Tibial nerve (tissue), 4 donors: Measurements from ENCODE around the gene SMAD5. TPM values are rescaled to one million over a fixed set of nuclear protein-coding genes. Genes with fewer than 3 reads are reported as not detected.

Experiments
- DNase-seq, 2 donors: peaks; one replicate each; pipeline ENCODE4 v3.0.0-alpha.2; 2019; ENCODE audit warnings: low spot score in 2 of 2
- H3K27ac ChIP-seq, 4 donors: fragments of 200-600 bp; sonication (generic) in 3 of 4; one replicate each; pipeline ENCODE4 v1.5.1; 2017 to 2019; ENCODE audit warnings: mild to moderate bottlenecking in 1 of 4
- H3K27me3 ChIP-seq, 2 donors: fragments of 200-600 bp; sonication (generic) in 1 of 2; one replicate each; pipeline versions ENCODE4 v1.5.1 to v1.6.0; 2017 to 2019
- H3K36me3 ChIP-seq, 3 donors: fragments of 200-600 bp; sonication (generic); one replicate each; pipeline ENCODE4 v1.5.1; 2018 to 2019
- H3K4me1 ChIP-seq, 4 donors: fragments of 200-600 bp; sonication (generic) in 3 of 4; one replicate each; pipeline ENCODE4 v1.5.1; 2017 to 2019
- H3K4me3 ChIP-seq, 4 donors: fragments of 200-600 bp; sonication (generic) in 3 of 4; one replicate each; pipeline ENCODE4 v1.5.1; 2017 to 2019; ENCODE audit warnings: mild to moderate bottlenecking in 1 of 4, moderate library complexity in 1 of 4
- H3K9me3 ChIP-seq, 4 donors: fragments of 200-600 bp; sonication (generic) in 3 of 4; one replicate each; pipeline ENCODE4 v1.5.1; 2017 to 2019
- CTCF ChIP-seq, 5 experiments: fragments of 200-600 bp in 3 of 5; fragments of 450-650 bp in 2 of 5; sonication (generic) in 3 of 5; IDR thresholded peaks; one replicate each; pipeline ENCODE4 v1.5.1; 2016 to 2019; ENCODE audit warnings: antibody characterized with exemption in 5 of 5, mild to moderate bottlenecking in 3 of 5, moderate library complexity in 2 of 5
- EP300 ChIP-seq, 2 donors: sonication (generic); formaldehyde crosslinking; IDR thresholded peaks; one replicate each; pipeline ENCODE4 v1.6.1; 2017; ENCODE audit warnings: antibody characterized with exemption in 2 of 2, mild to moderate bottlenecking in 1 of 2
- POLR2A ChIP-seq, 2 donors: fragments of 450-650 bp; IDR thresholded peaks; one replicate each; pipeline ENCODE4 v1.6.1; 2017; ENCODE audit warnings: antibody characterized with exemption in 2 of 2, mild to moderate bottlenecking in 2 of 2, moderate library complexity in 2 of 2
- WGBS, 2 donors: methylation state at CpG; one replicate each; pipeline ENCODE4 v1.1.5; 2018; 5-methylcytosine and 5-hydroxymethylcytosine counted together
- total RNA-seq, 4 donors: library from RNA; depleted of rRNA; stranded (reverse); fragments of >200 nt; gene quantifications; one replicate each; pipeline ENCODE4 v1.1.0, GENCODE V29; 2016

The SMAD5 gene
- total RNA-seq, 4 donors from 2014 or later: 34.5 to 65.5 (median 54.3) TPM

DNA sequence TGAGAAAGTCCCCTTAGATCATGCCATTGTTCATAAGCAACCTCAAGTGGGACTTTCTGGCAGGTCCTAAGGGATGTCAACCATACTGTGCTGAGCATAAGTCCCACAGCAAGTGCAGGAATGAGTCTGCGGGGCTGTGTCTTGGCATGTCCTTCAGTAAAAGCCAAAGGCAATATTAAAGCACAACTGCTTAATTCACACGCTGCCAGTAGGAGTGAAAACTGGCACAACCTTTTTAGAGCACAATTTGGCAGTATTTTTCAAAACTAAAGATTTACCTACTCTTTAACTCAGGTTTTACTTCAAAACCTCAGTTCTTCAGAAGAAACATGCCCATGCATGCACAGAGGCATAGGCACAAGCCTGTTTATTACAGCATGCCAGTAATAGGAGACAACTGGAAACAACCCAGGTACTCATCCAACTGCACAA, 24.4 kb upstream of the SMAD5 start:
- Histone ChIP-seq H3K27ac (no peak overlapping the region), H3K9me3 (no peaks in the 10 kb centered on the region), H3K36me3 (no peaks in the 10 kb centered on the region), H3K27me3 (no peaks in the 10 kb centered on the region), H3K4me1 (peaks cover 0 to 10% (median 0%) of the 10 kb centered on the region in 4 donors), H3K4me3 (no peak overlapping the region)
- 81 to 94% methylated on average over 2 of the region's 2 CpGs for WGBS, 2 donors
- TF ChIP-seq EP300 (IDR thresholded peaks at IDR 0.05) (no peak), POLR2A (IDR thresholded peaks at IDR 0.05) (no peak), CTCF (IDR thresholded peaks at IDR 0.05) (no peak)
- DNase-seq: no peak

GRCh38 chr5:136108766-136109165, 23.9 kb upstream of the SMAD5 start:
- Histone ChIP-seq H3K4me1 (peaks cover 0 to 9% (median 0%) of the 10 kb centered on the region in 4 donors), H3K9me3 (no peaks in the 10 kb centered on the region), H3K4me3 (no peak overlapping the region), H3K36me3 (no peaks in the 10 kb centered on the region), H3K27me3 (no peaks in the 10 kb centered on the region), H3K27ac (no peak overlapping the region)
- DNase-seq: no peak
- TF ChIP-seq EP300 (IDR thresholded peaks at IDR 0.05): no peak
- no peak for TF ChIP-seq POLR2A (IDR thresholded peaks at IDR 0.05)
- TF ChIP-seq CTCF (IDR thresholded peaks at IDR 0.05): no peak
- WGBS, 2 donors: 79 to 100% methylated on average over 1 of the region's 1 CpG

DNA sequence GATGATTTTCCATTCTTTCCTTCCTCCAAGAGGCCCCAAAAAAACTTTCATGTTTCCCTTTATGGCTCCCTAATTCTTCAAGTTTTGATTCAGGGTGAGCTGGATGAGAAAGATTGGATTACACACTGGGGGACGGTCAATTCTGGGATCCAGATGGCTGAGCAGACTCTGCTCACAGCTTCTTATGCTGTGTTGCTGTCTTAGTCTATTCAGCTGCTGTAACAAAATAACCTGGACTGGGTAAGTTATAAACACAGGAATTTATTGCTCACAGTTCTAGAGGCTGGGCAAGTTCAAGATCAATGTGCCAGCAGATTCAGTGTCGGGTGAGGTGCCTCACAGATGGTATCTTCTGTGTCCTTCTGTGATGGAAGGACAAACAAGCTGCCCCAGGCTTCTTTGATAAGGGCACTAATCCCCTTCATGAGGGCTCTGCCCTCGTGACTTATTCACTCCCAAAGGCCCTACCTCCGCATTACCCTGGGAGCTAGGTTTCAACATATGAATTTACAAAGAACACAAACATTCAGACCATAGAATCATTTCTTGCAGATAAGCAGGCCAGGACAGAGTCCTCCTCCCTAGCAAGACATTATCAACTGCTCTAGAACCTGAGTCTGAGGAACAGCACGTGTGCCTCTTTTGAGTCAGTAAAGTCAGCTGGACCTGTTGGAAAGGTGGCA, 23.1 kb upstream of the SMAD5 start:
- DNase-seq: no peak
- Histone ChIP-seq H3K27ac (no peak overlapping the region), H3K4me3 (no peak overlapping the region), H3K4me1 (peaks cover 0 to under 1% (median 0%) of the 10 kb centered on the region in 4 donors), H3K27me3 (no peaks in the 10 kb centered on the region), H3K36me3 (no peaks in the 10 kb centered on the region), H3K9me3 (no peaks in the 10 kb centered on the region)
- no peak for TF ChIP-seq POLR2A (IDR thresholded peaks at IDR 0.05)
- no peak for TF ChIP-seq EP300 (IDR thresholded peaks at IDR 0.05)
- TF ChIP-seq CTCF (IDR thresholded peaks at IDR 0.05): no peak
- WGBS, 2 donors: 76 to 82% methylated on average over 5 of the region's 5 CpGs

DNA sequence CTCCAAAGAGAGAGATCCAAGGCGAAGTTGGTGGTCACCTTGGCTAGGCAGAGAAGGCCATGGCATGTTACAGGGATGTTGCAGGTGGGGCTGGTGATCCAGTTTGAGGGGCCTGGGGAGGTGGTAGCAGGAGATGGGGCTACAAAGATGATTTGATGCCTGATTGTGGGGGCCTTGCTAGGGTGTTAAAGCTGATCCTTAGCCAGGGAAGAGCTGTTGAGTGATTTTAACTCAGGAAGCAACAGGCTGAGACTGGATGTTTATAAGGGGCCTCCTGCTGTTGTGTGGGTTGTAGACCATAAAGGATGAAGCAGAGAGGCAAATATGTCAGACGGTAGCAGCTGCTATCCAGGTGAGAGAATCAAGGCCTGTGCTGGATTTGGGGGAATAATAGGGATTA, 19.0 kb upstream of the SMAD5 start:
- WGBS, 2 donors: 67 to 74% methylated on average over 2 of the region's 2 CpGs
- TF ChIP-seq EP300 (IDR thresholded peaks at IDR 0.05): no peak
- no peak for DNase-seq
- Histone ChIP-seq H3K4me3 (no peak overlapping the region), H3K36me3 (no peaks in the 10 kb centered on the region), H3K27me3 (no peaks in the 10 kb centered on the region), H3K4me1 (no peaks in the 10 kb centered on the region), H3K27ac (no peak overlapping the region), H3K9me3 (no peaks in the 10 kb centered on the region)

DNA sequence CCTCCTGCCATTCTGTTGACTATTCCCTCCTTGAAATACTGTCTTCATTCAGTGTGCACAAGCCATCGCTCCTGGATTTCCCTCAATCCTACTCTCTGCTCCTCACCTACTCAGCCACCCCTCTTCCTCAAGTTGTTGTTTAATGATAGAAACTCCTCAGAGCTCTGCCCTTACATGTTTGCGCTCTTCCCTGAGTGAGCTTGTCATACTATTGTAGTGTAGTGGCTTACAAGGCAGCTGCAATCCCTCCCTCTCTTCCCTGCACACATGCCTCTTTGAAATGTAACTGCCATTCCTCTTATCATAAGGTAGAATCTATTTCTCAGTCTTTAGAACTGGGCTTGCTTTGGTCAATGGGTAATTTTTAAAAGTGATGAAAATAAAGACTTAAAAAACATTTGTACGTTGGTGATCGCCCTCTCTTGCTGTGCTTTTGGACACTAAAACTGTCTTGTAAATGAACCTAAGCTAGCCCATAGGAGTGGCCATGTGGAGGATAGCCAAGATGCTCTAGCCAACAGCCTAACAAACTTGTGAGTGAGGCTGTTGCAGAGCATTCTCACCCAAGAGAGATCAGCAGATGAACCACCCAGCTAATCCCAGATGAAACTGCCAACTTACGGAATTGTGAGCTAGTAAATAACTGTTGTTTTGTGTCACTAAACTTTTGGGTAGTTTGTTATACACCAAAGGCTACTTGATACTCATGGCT, 18.1 kb upstream of the SMAD5 start:
- WGBS, 2 donors: 85 to 93% methylated on average over 5 of the region's 5 CpGs
- no peaks in the 10 kb centered on the region for H3K9me3 ChIP-seq
- H3K4me3 ChIP-seq: no peak overlapping the region

More for the DNA sequence above, 18.1 kb upstream of the SMAD5 start:
- no peak for DNase-seq
- Histone ChIP-seq H3K27ac (no peak overlapping the region), H3K4me1 (no peaks in the 10 kb centered on the region), H3K36me3 (no peaks in the 10 kb centered on the region), H3K27me3 (no peaks in the 10 kb centered on the region)
- TF ChIP-seq CTCF (IDR thresholded peaks at IDR 0.05) (no peak), EP300 (IDR thresholded peaks at IDR 0.05) (no peak), POLR2A (IDR thresholded peaks at IDR 0.05) (no peak)
